Measurements from ENCODE around the gene CNGA1.
"Not testable (repeated sequence)": the region's sequence is repeated elsewhere in the genome, so short reads cannot be mapped to it uniquely, and the experiment has no call there.

GRCh38 chr4:48003568-48003967, 12.9 kb downstream of the CNGA1 start:
- peak; percentile 65 for TF ChIP-seq CTCF (IDR thresholded peaks at IDR 0.05)
- not testable (repeated sequence) for TF ChIP-seq ZFX (IDR thresholded peaks at IDR 0.05; ENCODE audit: borderline replicate concordance)
